ENCODE results near the gene PDGFB. TPM values are rescaled to one million over a fixed set of nuclear protein-coding genes. Genes with fewer than 3 reads are reported as not detected.

Gene PDGFB
- total and polyA plus RNA-seq, 11 donors, result 9.0 to 43.7 (median 21.3) TPM

DNA sequence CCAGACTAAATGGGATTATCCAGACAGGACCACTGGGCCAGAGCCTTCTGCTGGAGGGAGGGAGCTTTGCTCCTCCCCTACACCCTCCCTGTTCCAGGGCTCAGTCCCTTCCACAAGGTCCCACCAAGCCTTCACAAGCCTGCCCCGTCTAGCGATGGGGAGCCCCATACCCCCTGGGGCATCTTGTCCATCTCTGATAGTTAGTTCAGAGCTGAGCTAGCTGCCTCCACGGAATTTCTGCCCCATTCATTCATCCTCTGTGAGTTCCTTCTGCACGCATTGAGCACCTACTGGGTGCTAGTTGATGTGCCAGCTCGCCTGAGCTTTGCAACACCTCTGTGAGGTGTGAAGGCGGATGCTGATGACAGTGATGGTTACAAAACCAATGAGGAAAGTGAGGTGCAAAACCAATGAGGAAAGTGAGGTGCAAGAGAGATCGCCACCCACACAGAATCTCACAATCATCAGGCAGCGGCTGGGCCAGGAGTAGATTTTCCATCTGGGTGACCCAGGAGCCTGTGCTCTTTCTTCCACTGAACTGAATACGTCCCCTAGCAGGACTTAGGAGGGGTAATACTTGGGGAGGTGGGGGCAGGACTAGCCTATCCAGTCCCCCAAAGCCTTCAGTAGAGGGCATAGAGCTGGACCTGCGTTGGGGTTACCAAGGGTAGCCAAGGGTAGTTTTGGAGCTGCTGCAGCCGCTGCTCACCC lies 70.8 kb downstream of the PDGFB start:
- H3K4me3 ChIP-seq, result peak overlapping the region in 2 of 12 donors; percentile 4 to 6
- peaks cover 36 to 80% (median 65%) of the 10 kb centered on the region in 12 donors for H3K4me1 ChIP-seq
- TF ChIP-seq POLR2A (IDR thresholded peaks at IDR 0.05) (no peak), CTCF (IDR thresholded peaks at IDR 0.05) (no peak)
- H3K27ac ChIP-seq, result peak overlapping the region; percentile 66 to 93 (median 79)
- no peaks in the 10 kb centered on the region for H3K27me3 ChIP-seq
- DNase-seq (no peak), ATAC-seq (no peak)
- no peaks in the 10 kb centered on the region for H3K9me3 ChIP-seq
- intact Hi-C loops (cut with DNase I), result loop anchor here (2.0 to 10.0 kb wide), 7 partner anchors 58 to 358 kb away; partner anchors contain the start of genes ATF4 (in 4 of the 10) and RPS19BP1 (in 2 of the 10)
- H3K36me3 ChIP-seq, result no peaks in the 10 kb centered on the region
- WGBS, 4 donors, result 58 to 70% (median 66%) methylated on average over 11 of the region's 11 CpGs

Other genes with a start within 250 kb of the PDGFB start
- gene APOBEC3C, start 230.7 kb downstream of the PDGFB start, total RNA-seq, result 10 to 100 TPM in 8 of 9 donors, 1 to 10 TPM in 1; 7.3 to 53.8 (median 26.3) TPM
- gene APOBEC3C, start 230.7 kb downstream of the PDGFB start, polyA plus RNA-seq, result 10 to 100 TPM; 12.3 to 24.9 TPM
- 1 to 10 TPM in 4 of 9 donors, under 1 TPM in 5; 0.20 to 4.7 (median 0.87) TPM for gene APOBEC3D, start 223.9 kb downstream of the PDGFB start, total RNA-seq
- 1 to 10 TPM in 1 of 2 donors, under 1 TPM in 1; 0.80 to 1.4 TPM for gene APOBEC3D, start 223.9 kb downstream of the PDGFB start, polyA plus RNA-seq
- 10 to 100 TPM in 2 of 9 donors, 1 to 10 TPM in 7; 1.2 to 18.2 (median 4.3) TPM for gene APOBEC3F, start 204.1 kb downstream of the PDGFB start, total RNA-seq
- 1 to 10 TPM; 1.4 to 9.6 TPM for gene APOBEC3F, start 204.1 kb downstream of the PDGFB start, polyA plus RNA-seq
- gene APOBEC3G, start 167.7 kb downstream of the PDGFB start, total RNA-seq, result 10 to 100 TPM in 1 of 9 donors, 1 to 10 TPM in 8; 1.8 to 21.9 (median 3.3) TPM
- 1 to 10 TPM; 2.9 to 3.5 TPM for gene APOBEC3G, start 167.7 kb downstream of the PDGFB start, polyA plus RNA-seq
- gene APOBEC3H, start 147.7 kb downstream of the PDGFB start, total RNA-seq, result 1 to 10 TPM in 1 of 9 donors, under 1 TPM in 3, not detected in 5; 0.21 to 1.7 (median 0.61) TPM
- gene APOBEC3H, start 147.7 kb downstream of the PDGFB start, polyA plus RNA-seq, result under 1 TPM in 1 of 2 donors, not detected in 1; 0.46 TPM
- gene CBX7, start 92.3 kb downstream of the PDGFB start, total RNA-seq, result 100 to 1,000 TPM in 1 of 9 donors, 10 to 100 TPM in 8; 48.3 to 187 (median 75.0) TPM
- 10 to 100 TPM; 50.1 to 60.4 TPM for gene CBX7, start 92.3 kb downstream of the PDGFB start, polyA plus RNA-seq
- 100 to 1,000 TPM; 237 to 911 (median 336) TPM for gene RPL3, start 74.6 kb upstream of the PDGFB start, total RNA-seq
- 1,000 to 10,000 TPM in 1 of 2 donors, 100 to 1,000 TPM in 1; 329 to 1,765 TPM for gene RPL3, start 74.6 kb upstream of the PDGFB start, polyA plus RNA-seq
- gene SYNGR1, start 105.0 kb upstream of the PDGFB start, total RNA-seq, result 10 to 100 TPM; 20.0 to 49.9 (median 38.6) TPM
- 10 to 100 TPM; 39.3 to 41.9 TPM for gene SYNGR1, start 105.0 kb upstream of the PDGFB start, polyA plus RNA-seq
- 10 to 100 TPM; 14.5 to 21.7 (median 17.4) TPM for gene TAB1, start 154.8 kb upstream of the PDGFB start, total RNA-seq
- gene TAB1, start 154.8 kb upstream of the PDGFB start, polyA plus RNA-seq, result 10 to 100 TPM; 17.8 to 18.1 TPM
- 1 to 10 TPM; 3.4 to 9.9 (median 4.7) TPM for gene MGAT3, start 212.0 kb upstream of the PDGFB start, total RNA-seq
- 1 to 10 TPM; 2.2 to 2.6 TPM for gene MGAT3, start 212.0 kb upstream of the PDGFB start, polyA plus RNA-seq